Measurements from ENCODE around the gene KIFAP3. TPM values are rescaled to one million over a fixed set of nuclear protein-coding genes. Genes with fewer than 3 reads are reported as not detected.
"Not testable (repeated sequence)": the region's sequence is repeated elsewhere in the genome, so short reads cannot be mapped to it uniquely, and the experiment has no call there.

Gene KIFAP3
- total RNA-seq, 1 experiment from 2014 or later: 20.3 TPM

GRCh38 chr1:169924829-169925228 is 149.7 kb downstream of the KIFAP3 start:
- DNase-seq (ENCODE audit: low read depth): no peak

- no peak for DNase-seq (ENCODE audit: low read depth)
Measured at GRCh38 chr1:169924063-169924462, 150.4 kb downstream of the KIFAP3 start.

- DNase-seq (ENCODE audit: low read depth): no peak
Measured at GRCh38 chr1:169921080-169921479, 153.4 kb downstream of the KIFAP3 start.

- DNase-seq (ENCODE audit: low read depth): no peak
Measured at GRCh38 chr1:169918927-169919326, 155.6 kb downstream of the KIFAP3 start.

GRCh38 chr1:169918220-169918619 is 156.3 kb downstream of the KIFAP3 start:
- not testable (repeated sequence) for DNase-seq (ENCODE audit: low read depth)

GRCh38 chr1:169915150-169915549 is 159.3 kb downstream of the KIFAP3 start:
- no peak for DNase-seq (ENCODE audit: low read depth)

GRCh38 chr1:169914531-169914930 is 160.0 kb downstream of the KIFAP3 start:
- DNase-seq (ENCODE audit: low read depth): peak; percentile 35

- no peak for DNase-seq (ENCODE audit: low read depth)
Measured at GRCh38 chr1:169909499-169909898, 165.0 kb downstream of the KIFAP3 start.

GRCh38 chr1:169906938-169907337 is 167.6 kb downstream of the KIFAP3 start:
- peak; percentile 60 for DNase-seq (ENCODE audit: low read depth)

- DNase-seq (ENCODE audit: low read depth): no peak
Measured at GRCh38 chr1:169904834-169905233, 169.7 kb downstream of the KIFAP3 start.

- DNase-seq (ENCODE audit: low read depth): no peak
Measured at GRCh38 chr1:169902751-169903150, 171.7 kb downstream of the KIFAP3 start.

GRCh38 chr1:169901115-169901514 is 173.4 kb downstream of the KIFAP3 start:
- no peak for DNase-seq (ENCODE audit: low read depth)

- no peak for DNase-seq (ENCODE audit: low read depth)
Measured at GRCh38 chr1:169900571-169900970, 173.9 kb downstream of the KIFAP3 start.

GRCh38 chr1:169899519-169900217 is 174.8 kb downstream of the KIFAP3 start:
- DNase-seq (ENCODE audit: low read depth): no peak

- no peak for DNase-seq (ENCODE audit: low read depth)
Measured at GRCh38 chr1:169896013-169896412, 178.5 kb downstream of the KIFAP3 start.

GRCh38 chr1:169894424-169895145 is 179.9 kb downstream of the KIFAP3 start:
- no peak for DNase-seq (ENCODE audit: low read depth)

GRCh38 chr1:169893645-169894423 is 180.7 kb downstream of the KIFAP3 start, which contains the start of gene SCYL3:
Gene SCYL3, minus strand, starts transcription at chr1:169893896. Its CDS starts 5,056 bp downstream, at chr1:169888840.
- DNase-seq (ENCODE audit: low read depth): peak; percentile 96

- no peak for DNase-seq (ENCODE audit: low read depth)
Measured at GRCh38 chr1:169892927-169893644, 181.4 kb downstream of the KIFAP3 start.

- DNase-seq (ENCODE audit: low read depth): no peak
Measured at GRCh38 chr1:169892176-169892926, 182.1 kb downstream of the KIFAP3 start.

- DNase-seq (ENCODE audit: low read depth): no peak
Measured at GRCh38 chr1:169891539-169891885, 183.0 kb downstream of the KIFAP3 start.

All from LHCN-M2 (cell line).